HCT116 (cell line): ENCODE data around the gene PRRT1.

Source experiments
- EGR1 ChIP-seq: IDR thresholded peaks from 2 replicates; pipeline ENCODE4 v1.6.1; 2012; ENCODE audit warnings: low read depth
- EZH2 ChIP-seq: fragments of 200-600 bp; sonication (generic); IDR thresholded peaks from 2 replicates; pipeline ENCODE4 v1.6.1; 2017; ENCODE audit warnings: antibody characterized with exemption, mixed run types
- EZH2phosphoT487 ChIP-seq: fragments of 200-600 bp; IDR thresholded peaks from 2 replicates; pipeline ENCODE4 v1.6.1; 2018; ENCODE audit warnings: antibody characterized with exemption, borderline replicate concordance
- POLR2A ChIP-seq: IDR thresholded peaks from 2 replicates; pipeline ENCODE4 v1.7.0; 2011; ENCODE audit warnings: borderline replicate concordance; ENCODE audit not compliant: insufficient read depth, insufficient read length; ENCODE audit errors: extremely low read depth
- POLR2AphosphoS5 ChIP-seq: IDR thresholded peaks from 2 replicates; pipeline ENCODE4 v1.6.1; 2011; ENCODE audit warnings: mild to moderate bottlenecking, low read depth, low read length, moderate library complexity
- RAD21 ChIP-seq: IDR thresholded peaks from 2 replicates; pipeline ENCODE4 v1.6.1; 2012; ENCODE audit warnings: low read depth, mild to moderate bottlenecking
- SRF ChIP-seq: IDR thresholded peaks from 2 replicates; pipeline ENCODE4 v1.6.1; 2012; ENCODE audit warnings: low read depth
- TCF7L2 ChIP-seq: IDR thresholded peaks from 2 replicates; pipeline ENCODE4 v1.7.0; 2011; ENCODE audit warnings: borderline replicate concordance, inconsistent platforms; ENCODE audit not compliant: insufficient read depth, insufficient read length; ENCODE audit errors: extremely low read depth
- ZFX ChIP-seq: fragments of 450-650 bp; IDR thresholded peaks from 2 replicates; pipeline ENCODE4 v1.6.1; 2017
- TF ChIP-seq, protein P1 (sequence below): IDR thresholded peaks from 2 replicates; pipeline ENCODE4 v1.6.1; 2012; ENCODE audit warnings: low read depth
- TF ChIP-seq, protein P2 (sequence below), 3 experiments: fragments of 200-600 bp in 1 of 3; sonication (generic) in 1 of 3; IDR thresholded peaks in 2 of 3; conservative IDR thresholded peaks in 1 of 3; 2 replicates each; pipeline ENCODE4 v1.5.1; 2012 to 2017; ENCODE audit warnings: low read depth in 2 of 3, low read length in 2 of 3, antibody characterized with exemption in 1 of 3, borderline replicate concordance in 1 of 3, control low read depth in 1 of 3, mild to moderate bottlenecking in 1 of 3, mixed read lengths in 1 of 3, mixed run types in 1 of 3, moderate library complexity in 1 of 3; ENCODE audit not compliant: insufficient read depth in 1 of 3
- TF ChIP-seq, protein P3 (sequence below): IDR thresholded peaks from 2 replicates; pipeline ENCODE4 v1.6.1; 2012

DNA sequence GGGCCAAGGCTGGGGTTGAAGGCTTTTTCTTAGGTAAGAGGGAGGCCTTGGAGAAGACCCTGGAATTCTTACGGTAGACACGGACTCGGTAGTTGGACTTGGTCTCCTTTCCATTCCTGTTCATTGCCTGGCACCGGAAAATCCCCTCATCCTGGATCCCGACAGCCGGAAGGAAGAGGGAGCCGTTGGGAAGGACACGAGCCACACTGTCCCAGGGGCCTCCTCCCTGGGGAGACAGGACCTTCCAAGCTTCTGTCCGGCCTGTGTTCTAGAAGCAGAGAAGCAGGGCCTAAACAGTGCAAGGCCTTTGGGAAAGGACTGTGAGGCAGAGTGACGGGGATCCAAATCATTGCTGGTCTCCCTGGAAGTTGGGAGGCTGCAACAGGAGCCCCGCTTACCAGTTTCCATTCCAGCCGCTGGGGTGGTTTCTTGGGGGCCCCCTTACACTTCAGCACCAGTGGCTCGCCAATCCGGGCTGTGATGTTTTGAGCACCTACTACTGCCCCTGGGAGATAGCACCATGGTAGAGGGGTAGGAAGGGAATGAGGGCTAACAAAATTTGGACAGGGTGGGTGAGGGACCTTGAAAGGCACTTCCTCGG lies 31.8 kb upstream of the PRRT1 start:
- TF ChIP-seq POLR2AphosphoS5, result no peak
- no peak for TF ChIP-seq POLR2A
- TF ChIP-seq EZH2phosphoT487, result no peak
- TF ChIP-seq, protein P1, sequence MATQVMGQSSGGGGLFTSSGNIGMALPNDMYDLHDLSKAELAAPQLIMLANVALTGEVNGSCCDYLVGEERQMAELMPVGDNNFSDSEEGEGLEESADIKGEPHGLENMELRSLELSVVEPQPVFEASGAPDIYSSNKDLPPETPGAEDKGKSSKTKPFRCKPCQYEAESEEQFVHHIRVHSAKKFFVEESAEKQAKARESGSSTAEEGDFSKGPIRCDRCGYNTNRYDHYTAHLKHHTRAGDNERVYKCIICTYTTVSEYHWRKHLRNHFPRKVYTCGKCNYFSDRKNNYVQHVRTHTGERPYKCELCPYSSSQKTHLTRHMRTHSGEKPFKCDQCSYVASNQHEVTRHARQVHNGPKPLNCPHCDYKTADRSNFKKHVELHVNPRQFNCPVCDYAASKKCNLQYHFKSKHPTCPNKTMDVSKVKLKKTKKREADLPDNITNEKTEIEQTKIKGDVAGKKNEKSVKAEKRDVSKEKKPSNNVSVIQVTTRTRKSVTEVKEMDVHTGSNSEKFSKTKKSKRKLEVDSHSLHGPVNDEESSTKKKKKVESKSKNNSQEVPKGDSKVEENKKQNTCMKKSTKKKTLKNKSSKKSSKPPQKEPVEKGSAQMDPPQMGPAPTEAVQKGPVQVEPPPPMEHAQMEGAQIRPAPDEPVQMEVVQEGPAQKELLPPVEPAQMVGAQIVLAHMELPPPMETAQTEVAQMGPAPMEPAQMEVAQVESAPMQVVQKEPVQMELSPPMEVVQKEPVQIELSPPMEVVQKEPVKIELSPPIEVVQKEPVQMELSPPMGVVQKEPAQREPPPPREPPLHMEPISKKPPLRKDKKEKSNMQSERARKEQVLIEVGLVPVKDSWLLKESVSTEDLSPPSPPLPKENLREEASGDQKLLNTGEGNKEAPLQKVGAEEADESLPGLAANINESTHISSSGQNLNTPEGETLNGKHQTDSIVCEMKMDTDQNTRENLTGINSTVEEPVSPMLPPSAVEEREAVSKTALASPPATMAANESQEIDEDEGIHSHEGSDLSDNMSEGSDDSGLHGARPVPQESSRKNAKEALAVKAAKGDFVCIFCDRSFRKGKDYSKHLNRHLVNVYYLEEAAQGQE, result no peak
- TF ChIP-seq, protein P2, sequence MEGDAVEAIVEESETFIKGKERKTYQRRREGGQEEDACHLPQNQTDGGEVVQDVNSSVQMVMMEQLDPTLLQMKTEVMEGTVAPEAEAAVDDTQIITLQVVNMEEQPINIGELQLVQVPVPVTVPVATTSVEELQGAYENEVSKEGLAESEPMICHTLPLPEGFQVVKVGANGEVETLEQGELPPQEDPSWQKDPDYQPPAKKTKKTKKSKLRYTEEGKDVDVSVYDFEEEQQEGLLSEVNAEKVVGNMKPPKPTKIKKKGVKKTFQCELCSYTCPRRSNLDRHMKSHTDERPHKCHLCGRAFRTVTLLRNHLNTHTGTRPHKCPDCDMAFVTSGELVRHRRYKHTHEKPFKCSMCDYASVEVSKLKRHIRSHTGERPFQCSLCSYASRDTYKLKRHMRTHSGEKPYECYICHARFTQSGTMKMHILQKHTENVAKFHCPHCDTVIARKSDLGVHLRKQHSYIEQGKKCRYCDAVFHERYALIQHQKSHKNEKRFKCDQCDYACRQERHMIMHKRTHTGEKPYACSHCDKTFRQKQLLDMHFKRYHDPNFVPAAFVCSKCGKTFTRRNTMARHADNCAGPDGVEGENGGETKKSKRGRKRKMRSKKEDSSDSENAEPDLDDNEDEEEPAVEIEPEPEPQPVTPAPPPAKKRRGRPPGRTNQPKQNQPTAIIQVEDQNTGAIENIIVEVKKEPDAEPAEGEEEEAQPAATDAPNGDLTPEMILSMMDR (IDR thresholded peaks at IDR 0.05 in 2 of 3, conservative IDR thresholded peaks at IDR 0.05 in 1 of 3; ENCODE audit: borderline replicate concordance in 1 of 3, insufficient read depth in 1 of 3, low read depth in 2 of 3, low read length in 2 of 3), result no peak
- TF ChIP-seq, protein P3, sequence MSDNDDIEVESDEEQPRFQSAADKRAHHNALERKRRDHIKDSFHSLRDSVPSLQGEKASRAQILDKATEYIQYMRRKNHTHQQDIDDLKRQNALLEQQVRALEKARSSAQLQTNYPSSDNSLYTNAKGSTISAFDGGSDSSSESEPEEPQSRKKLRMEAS, result no peak
- no peak for TF ChIP-seq RAD21
- no peak for TF ChIP-seq EZH2
- no peak for TF ChIP-seq EGR1
- TF ChIP-seq TCF7L2, result no peak
- TF ChIP-seq SRF, result no peak
- no peak for TF ChIP-seq ZFX
